ENCODE measurements around the gene POLR1D. TPM values are rescaled to one million over a fixed set of nuclear protein-coding genes. Genes with fewer than 3 reads are reported as not detected.

Gene POLR1D
- total and polyA plus RNA-seq, 10 donors, result 64.2 to 134 (median 104) TPM

- no peaks in the 10 kb centered on the region for H3K9me3 ChIP-seq
- H3K4me1 ChIP-seq, result peaks cover 4 to 42% (median 13%) of the 10 kb centered on the region in 6 donors
- no peak overlapping the region for H3K27ac ChIP-seq
- no peak for DNase-seq
- intact Hi-C loops (cut with DNase I; ENCODE audit: low total_unique reads), result no loop called here
- H3K27me3 ChIP-seq (replicated peaks in 1 of 7), result no peaks in the 10 kb centered on the region
- TF ChIP-seq POLR2AphosphoS5 (IDR thresholded peaks at IDR 0.05) (no peak), POLR2A (IDR thresholded peaks at IDR 0.05) (no peak), CTCF (IDR thresholded peaks at IDR 0.05 in 8 of 11, conservative IDR thresholded peaks at IDR 0.05 in 3 of 11) (no peak)
- no peak overlapping the region for H3K4me3 ChIP-seq
- H3K36me3 ChIP-seq, result no peaks in the 10 kb centered on the region
Measured at GRCh38 chr13:27599096-27599495, 22.6 kb upstream of the POLR1D start.

DNA sequence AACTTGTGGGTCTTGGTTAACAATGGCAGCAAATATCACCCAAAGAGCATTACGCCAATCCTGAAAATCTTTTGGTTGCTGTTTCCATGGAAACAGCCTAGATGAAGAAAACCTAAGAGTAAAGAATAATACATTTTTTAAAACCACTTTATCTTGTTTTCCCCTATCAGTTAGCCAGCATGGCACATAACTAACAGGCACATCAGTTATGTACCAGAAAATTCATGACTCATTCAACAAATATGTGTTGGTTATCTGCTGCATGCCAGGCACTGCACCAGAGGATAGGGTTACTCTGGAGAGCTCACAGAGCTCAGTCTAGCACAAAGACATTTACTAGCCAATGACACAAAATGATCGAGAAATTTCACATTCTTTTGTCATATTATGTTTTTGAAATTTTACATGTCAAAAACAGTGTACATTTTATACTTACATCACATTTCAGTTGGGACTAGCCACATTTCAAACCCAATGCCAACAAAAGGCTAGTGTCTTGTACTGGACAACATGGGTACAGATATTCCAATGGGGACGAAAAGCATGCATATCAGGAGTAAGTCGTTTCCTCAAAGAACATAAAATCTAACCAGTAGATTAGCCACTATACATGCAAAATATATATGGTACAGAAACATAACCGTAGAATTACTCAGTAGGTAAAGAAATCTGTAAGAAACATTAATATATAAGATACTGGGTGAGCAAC lies 21.7 kb upstream of the POLR1D start:
- TF ChIP-seq POLR2AphosphoS5 (IDR thresholded peaks at IDR 0.05), result no peak
- no peak for TF ChIP-seq CTCF (IDR thresholded peaks at IDR 0.05 in 8 of 11, conservative IDR thresholded peaks at IDR 0.05 in 3 of 11)
- TF ChIP-seq POLR2A (IDR thresholded peaks at IDR 0.05), result no peak
- H3K4me1 ChIP-seq, result peaks cover under 1 to 34% (median 7%) of the 10 kb centered on the region in 6 donors
- intact Hi-C loops (cut with DNase I; ENCODE audit: low total_unique reads), result no loop called here
- H3K36me3 ChIP-seq, result no peaks in the 10 kb centered on the region
- no peaks in the 10 kb centered on the region for H3K27me3 ChIP-seq (replicated peaks in 1 of 7)
- no peak overlapping the region for H3K27ac ChIP-seq
- H3K4me3 ChIP-seq, result no peak overlapping the region
- no peak for DNase-seq
- WGBS, 5 donors, result 73 to 94% (median 78%) methylated on average over 5 of the region's 5 CpGs
- no peaks in the 10 kb centered on the region for H3K9me3 ChIP-seq

GRCh38 chr13:27600711-27601110 lies 21.0 kb upstream of the POLR1D start:
- Histone ChIP-seq H3K9me3 (no peaks in the 10 kb centered on the region), H3K4me3 (no peak overlapping the region), H3K36me3 (no peaks in the 10 kb centered on the region), H3K27me3 (replicated peaks in 1 of 7) (no peaks in the 10 kb centered on the region), H3K4me1 (peaks cover under 1 to 32% (median 2%) of the 10 kb centered on the region in 6 donors), H3K27ac (no peak overlapping the region)
- no peak for TF ChIP-seq CTCF (IDR thresholded peaks at IDR 0.05 in 8 of 11, conservative IDR thresholded peaks at IDR 0.05 in 3 of 11)
- no peak for TF ChIP-seq POLR2AphosphoS5 (IDR thresholded peaks at IDR 0.05)
- TF ChIP-seq POLR2A (IDR thresholded peaks at IDR 0.05), result no peak
- intact Hi-C loops (cut with DNase I; ENCODE audit: low total_unique reads), result no loop called here
- DNase-seq, result no peak
- WGBS, 5 donors, result 91 to 97% (median 94%) methylated on average over 1 of the region's 1 CpG

DNA sequence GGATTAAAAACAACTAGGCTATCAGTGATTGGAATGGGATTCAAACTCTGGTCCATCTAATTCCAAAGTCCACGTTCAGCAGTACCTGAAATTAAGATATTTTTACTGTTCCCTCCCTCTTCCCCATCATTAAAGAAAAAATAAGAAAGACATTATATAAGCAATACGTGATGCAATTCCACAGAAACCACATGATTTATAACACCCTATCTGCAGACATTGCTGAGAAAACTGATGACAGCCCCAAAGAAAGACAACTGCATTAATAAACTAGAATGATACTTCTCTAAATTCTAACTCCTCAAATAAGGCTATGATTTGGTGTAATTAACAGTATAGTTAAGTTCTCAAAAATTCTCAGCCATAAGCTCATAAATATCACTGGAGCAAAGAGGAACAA lies 20.5 kb upstream of the POLR1D start:
- peaks cover 0 to 34% (median 3%) of the 10 kb centered on the region in 6 donors for H3K4me1 ChIP-seq
- TF ChIP-seq POLR2A (IDR thresholded peaks at IDR 0.05) (no peak), POLR2AphosphoS5 (IDR thresholded peaks at IDR 0.05) (no peak), CTCF (IDR thresholded peaks at IDR 0.05 in 8 of 11, conservative IDR thresholded peaks at IDR 0.05 in 3 of 11) (no peak)
- intact Hi-C loops (cut with DNase I; ENCODE audit: low total_unique reads), result no loop called here
- no peaks in the 10 kb centered on the region for H3K9me3 ChIP-seq
- WGBS, 5 donors, result 64 to 90% (median 74%) methylated on average over 2 of the region's 2 CpGs
- DNase-seq, result no peak
- H3K27me3 ChIP-seq (replicated peaks in 1 of 7), result no peaks in the 10 kb centered on the region
- H3K4me3 ChIP-seq, result no peak overlapping the region
- no peaks in the 10 kb centered on the region for H3K36me3 ChIP-seq
- no peak overlapping the region for H3K27ac ChIP-seq

All from spleen (tissue), 11 donors.